GM18858 (cell line): ENCODE data around the gene SPPL2B.

ENCODE experiments used
- ATAC-seq: cut with Tn5 transposase; IDR thresholded peaks from one replicate; pipeline ENCODE4 v1.9.1; 2021; ENCODE audit not compliant: unreplicated experiment

SPPL2B gene

DNA sequence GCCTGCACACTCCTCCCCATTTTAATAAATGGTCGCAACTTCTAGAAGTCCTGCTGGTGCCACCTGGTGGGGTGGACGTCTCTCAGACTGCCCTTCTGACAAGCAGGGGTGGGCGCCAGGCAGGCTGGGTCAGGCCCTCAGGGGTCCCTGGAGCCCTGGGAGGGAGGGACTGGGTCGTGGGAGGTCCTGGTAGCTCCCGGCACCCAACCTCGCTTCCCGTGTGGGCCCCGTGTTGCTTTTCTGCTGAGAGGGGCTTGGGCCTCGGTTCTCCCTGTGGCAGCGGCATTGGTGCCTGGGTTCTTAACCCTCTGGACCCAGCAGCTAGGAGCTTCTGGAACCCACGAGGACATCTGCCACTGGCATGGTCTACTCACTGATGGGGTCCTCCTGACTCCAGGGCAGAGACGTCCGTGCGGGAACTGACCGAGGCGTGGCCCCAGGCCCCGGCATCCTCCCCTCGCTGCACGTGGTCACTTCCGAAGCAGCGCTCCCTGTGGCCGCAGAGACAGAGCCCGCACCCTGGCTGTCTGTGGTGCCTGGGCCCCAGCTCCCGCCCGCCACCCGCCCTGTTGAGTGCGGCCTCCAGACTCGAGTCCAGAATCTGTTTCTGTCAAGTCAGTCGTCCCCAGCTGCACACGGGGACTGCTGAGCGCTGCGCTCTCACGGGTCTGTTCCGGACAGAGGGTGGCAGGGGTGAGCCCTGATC, 25.6 kb downstream of the SPPL2B start:
- ATAC-seq: no peak

DNA sequence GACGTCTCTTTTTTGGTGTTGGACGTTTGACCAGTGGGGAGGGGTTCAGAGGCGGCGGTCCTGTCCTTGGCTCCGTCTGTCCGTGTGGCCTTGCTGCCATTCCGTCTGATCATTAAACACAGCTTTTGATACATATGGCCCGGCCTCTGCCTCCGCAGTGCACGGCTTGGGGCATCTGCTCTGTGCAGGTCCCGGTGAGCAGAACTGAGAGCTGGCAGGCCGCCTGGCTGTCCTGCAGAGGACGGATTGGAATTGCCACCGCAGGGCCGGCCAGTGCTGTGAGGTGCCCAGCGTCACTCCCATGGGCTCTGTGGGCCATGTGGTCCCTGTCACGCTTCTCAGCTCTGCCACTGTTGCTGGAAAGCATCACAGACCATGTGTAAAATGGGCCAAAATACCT, 26.2 kb downstream of the SPPL2B start:
- no peak for ATAC-seq

DNA sequence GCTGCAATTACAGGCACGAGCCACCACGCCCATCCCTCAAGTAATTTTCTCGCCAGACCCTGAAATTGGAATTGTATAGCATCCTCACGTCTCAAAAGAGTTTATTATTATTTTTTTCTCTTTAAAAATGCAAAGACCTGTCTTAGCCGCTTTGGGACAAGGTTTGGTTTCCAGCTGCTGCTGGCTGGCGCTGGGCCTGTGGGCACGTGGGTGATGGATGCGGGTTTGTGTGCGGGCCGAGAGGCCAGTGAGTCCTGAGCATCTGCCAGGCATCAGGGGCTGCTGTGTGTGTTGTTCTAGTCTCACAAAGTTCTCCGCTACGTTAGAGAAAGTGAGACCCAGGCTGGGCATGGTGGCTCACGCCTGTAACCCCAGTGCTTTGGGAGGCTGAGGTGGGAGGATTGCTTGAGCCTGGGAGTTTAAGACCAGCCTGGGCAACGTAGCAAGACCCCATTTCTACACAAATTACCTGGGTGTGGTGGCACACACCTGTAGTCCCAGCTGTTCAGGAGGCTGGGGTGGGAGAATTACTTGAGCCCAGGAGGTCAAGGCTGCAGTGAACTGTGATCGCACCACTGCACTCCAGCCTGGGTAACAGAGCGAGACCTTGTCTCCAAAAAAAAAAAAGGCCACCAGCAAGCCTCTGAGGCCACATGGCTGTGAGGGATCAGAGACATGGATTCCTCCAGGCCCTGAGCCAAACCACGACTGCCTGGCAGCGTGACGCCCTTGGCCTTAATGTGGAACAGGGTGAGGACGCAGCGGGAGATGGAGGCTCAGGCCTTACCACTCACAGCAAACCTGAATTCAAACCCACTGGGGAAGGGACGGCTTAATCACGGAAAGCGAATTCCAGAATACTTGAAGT, 26.9 kb downstream of the SPPL2B start:
- no peak for ATAC-seq

DNA sequence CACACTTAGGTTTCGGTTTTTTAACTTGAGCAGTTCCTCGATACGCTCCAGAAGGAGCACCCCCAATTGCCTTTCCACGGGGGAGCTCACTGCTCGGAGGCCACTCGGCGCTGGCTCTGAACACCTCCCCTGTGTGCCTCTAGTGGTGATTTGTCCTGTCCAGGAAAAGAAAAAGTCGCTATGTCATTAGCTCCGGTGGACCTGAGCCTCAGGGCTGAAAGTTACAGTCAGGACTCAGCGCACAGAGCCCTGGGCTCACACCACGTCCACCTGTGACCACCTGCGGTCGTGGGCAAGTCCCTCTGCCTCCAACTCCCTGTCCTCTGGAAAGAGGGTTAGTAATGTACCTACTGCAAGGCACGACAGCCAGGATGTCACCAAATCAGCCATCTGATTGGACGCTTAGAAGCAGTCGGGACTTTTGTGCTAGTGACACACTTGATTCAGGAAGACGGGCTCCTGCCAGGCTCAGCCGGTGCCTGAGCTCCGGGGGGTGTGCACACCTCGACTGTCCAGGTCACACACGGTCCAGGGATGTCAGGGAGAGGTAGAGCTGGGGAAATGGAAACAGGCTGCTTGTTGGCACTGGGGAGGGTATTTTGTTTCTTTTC, 27.7 kb downstream of the SPPL2B start:
- ATAC-seq: no peak

DNA sequence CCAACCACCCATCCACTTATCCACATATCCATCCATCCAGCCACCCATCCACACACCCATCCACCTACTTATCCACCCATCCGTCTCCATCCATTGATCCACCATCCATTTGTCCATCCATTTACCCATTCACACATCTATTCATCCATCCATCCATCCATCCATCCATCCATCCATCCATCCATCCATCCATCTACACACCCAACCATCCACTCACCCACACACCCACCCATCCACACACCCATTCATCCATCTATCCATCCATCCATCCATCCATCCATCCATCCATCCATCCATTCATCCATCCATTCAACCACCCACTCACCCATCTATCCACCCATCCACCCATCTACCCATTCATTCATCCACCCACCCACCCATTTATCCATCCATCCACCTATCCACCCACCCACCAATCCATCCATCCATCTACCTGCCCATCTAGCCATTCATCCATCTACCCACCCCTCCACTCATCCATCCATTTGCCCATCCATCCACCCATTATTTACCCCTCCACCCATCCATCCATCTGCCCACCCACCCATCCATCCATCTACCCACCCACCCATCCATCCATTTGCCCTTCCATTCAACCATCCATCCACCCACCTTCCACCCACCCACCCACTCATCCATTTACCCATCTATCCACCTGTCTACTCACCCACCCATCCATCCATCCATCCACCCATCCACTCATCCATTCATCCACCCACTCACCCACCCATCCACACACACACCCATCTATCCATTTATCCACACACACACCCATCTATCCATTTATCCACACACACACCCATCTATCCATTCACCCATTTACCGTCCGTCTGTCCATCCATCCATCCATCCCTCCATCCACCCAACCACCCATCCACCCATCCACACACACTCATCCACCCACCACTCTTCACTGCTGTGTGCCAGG, 29.1 kb downstream of the SPPL2B start:
- no peak for ATAC-seq

DNA sequence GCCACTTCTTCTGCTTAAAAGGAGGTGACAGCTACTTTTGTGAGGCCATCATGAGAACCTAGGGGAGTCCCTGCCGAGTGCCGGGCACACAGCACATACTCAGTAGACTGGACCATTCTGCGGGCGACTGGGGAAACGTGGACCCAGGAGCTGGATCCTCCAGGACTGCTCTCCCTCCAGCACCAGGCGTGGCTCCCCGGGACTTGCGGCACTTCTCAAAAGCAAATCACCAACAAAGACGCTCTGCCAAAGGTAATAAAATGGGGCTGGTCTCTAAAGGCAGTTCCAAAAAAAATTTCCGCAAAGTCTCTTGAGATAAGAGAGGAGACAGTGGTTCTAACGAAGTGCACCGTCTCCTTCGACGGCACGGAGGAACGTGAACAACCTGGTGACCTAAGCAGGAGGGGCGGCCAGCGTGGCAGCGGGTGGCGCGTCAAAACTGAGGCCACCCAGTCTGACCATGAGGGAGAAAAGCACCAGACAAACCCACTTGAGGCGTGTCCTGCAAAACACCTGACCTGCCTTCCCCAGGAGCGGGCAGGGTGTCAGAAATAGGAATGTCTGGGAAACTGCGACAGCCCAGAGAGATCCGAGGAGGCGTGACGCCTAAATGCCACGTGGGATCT, 30.2 kb downstream of the SPPL2B start:
- ATAC-seq: no peak

DNA sequence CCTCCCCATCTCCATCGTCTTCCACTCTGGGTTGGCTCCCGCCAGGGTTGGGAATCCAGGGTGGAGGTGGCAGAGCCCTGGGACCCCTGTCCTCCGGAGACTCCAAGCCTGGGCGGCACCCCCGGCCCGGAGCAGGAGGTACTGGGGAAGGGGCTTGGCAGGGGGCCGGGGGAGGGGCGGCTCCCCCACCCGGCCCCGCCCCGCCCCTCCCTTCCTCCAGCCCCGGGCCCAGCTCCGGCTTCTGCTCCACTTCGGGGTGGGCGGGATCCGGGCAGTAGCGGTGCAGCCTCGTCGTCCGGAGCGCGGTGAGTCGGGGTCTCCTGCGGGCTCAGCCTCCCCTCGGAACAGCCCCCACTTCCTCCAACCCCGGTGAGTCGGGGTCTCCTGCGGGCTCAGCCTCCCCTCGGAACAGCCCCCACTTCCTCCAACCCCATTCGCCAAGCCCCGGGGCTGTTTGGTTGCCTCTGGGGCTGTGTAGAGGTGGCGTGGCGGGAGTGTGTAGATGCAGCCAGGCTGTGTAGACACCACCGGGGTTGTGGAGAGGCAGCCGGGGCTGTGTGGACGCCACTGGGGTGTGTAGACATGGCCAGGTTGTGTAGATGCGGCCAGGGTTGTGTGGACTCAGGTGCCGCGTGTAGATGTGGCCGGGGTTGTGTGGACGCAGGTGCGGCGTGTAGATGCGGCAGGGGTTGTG, 31.7 kb downstream of the SPPL2B start, which contains the start of gene TMPRSS9:
TMPRSS9 (plus strand) TSS at position 274 of the 694 bp plus-strand sequence. CDS start 29,521 bp downstream, outside the sequence.
- no peak for ATAC-seq

DNA sequence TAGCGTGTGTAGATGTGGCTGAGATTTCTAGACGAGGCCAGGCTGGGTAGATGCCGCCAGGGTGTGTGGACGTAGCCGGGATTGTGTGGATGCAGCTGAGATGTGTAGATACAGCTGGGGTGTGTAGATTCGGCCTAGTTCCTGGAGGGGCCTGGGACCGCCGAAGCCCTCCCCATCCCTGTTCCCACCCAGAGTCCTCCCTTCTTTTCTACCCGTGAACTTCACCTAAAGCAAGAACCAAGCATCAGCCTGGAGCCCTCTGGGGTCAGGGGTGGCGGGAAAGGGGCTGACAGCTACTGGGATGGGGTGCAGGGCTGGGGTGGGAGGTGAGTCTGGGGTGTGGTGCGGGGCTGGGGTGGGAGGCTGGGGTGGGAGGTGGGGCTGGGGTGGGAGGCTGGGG, 32.3 kb downstream of the SPPL2B start:
- ATAC-seq: no peak

DNA sequence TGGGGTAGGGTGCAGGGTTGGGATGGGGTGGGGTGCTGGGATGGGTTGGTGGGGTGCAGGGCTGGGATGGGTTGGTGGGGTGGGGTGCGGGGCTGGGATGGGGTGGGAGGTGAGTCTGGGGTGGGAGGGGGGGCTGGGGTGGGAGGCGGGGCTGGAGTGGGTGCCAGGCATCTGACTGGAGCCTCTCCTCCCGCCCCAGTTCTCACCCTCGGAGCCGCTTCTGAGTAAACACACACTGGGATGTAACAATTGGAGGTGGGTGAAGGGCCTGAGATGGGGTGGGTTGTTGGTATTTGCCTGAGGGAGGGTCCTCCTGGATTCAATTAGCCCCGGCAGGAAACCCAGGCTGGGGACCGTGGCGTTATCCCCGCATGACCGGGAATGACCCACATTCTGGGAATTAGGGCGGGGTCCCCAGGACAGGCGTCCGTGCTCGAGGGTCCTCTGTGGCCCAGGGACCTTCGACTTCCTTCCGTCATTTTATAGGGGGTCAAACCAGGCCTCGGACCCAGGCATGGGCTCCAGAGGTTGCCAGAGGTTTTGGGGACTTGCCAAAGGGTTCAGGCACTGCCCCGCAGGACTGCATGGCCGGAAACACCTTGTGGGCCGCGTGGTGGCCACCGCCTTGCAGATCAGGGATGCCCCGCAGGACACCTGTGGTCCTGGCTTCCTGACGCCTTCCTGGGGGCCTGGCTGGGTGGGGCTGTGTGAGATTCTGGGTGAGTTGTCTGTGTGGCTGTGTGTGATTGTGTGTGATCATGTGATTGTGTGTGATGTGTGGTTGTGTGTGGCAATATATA, 33.0 kb downstream of the SPPL2B start:
- no peak for ATAC-seq

DNA sequence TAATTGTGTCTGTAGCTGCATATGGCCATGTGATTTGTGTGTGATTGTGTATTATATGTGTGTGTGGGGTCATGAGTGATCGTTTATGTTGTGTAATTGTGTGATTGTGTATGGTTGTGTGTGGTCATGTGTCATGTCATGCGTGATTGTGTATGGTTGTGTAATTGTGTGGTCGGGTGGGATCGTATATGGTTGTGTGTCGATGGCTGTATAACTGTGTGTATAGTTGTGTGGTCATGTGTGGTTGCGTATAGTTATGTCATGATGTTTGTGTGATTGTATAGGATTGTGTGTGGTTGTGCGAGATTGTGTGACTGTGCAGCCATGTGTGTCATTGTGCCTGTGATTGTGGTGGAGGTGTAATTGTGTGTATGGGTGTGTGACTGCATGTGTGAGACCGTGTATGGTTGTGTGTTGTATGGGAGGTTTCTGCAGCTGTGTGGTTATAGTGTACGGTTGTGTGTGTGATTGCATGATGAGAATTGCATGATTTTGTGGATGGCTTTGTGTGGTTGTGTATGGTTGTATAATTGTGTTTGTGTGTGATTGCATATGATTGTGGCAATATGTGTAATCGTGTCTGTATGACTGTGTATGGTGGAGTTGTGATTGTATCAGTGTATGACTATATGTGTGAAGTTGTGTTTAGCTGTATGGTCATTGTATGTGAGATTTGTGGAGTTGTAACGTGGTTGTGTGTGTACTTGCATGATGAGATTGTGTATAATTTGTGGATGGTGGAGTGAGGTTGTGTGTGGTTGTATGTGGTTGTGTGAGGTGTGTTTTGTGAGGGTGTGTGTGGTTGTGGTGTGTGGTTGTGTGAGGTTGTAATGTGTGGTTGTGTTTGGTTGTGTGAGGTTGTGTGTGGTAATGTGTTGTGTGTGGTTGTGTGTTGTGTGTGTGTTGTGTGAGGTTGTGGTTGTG, 33.8 kb downstream of the SPPL2B start:
- ATAC-seq: no peak

DNA sequence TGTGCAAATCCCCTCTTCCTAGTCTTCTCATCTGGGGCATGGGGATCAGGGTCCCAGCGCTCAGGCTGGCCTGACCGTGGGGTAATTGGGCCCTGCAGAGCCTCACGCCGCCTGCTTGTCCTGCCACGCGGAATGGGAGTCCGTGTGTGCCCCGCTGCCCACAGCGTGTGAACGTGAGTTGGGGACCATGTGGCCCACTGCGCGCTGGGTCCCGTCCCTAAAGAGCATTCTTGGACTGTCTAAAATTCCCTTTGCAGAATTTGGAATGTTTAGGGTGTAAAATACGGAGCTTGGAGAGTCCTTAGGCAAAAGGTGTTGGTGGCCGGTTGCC, 34.5 kb downstream of the SPPL2B start:
- no peak for ATAC-seq

DNA sequence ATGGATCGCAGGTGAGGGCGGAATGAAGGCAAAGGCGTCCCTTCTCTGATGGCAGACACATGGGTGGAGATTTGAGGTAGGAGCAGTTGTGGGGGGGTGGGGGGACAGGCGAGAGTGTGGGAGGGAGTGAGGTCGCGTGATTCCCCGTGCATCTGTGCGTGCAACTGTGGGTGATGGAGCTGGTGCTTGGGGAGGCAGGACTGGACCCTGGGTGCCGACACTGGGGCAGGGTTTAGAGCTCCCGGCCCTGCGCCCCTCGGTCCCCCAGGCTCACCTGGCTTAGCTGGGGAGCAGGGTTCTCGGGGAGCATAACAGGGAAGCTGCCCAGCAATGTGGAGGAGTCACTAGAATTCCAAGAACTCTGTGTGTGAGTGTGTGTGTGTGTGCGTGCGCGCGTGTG, 34.9 kb downstream of the SPPL2B start:
- no peak for ATAC-seq

DNA sequence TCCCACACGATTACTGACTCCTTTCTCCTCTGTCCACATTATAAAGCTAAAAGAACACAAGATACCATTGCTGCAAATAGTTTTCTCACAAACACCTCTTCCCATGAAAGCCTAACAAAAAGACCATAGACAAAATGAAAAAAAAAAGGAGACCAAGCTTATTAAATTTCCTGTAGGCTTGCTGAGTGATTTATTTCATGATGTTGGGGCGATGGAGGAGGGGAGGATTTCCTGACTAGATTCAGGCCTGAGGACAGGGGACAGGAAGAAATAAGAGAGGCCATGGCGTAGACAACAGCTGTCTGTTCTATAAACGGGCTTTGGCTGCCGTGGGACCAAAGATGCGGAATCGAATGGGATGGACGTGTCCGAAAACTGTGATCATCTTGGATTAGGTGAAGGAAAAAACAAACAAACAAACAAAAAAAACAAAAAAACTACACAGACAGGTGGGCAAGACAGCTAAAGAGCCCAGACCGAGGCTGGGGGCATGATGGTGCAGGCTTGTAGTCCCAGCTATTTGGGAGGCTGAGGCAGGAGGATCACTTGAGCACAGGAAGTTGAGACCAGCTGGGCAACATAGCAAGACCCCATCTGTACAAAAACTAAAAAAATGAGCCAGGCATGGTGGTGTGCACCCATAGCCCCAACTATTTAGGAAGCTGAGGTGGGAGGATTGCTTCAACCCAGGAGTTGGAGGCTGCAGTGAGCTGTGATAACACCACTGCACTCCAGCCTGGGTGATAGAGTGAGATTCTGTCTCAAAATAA, 36.9 kb downstream of the SPPL2B start:
- no peak for ATAC-seq

DNA sequence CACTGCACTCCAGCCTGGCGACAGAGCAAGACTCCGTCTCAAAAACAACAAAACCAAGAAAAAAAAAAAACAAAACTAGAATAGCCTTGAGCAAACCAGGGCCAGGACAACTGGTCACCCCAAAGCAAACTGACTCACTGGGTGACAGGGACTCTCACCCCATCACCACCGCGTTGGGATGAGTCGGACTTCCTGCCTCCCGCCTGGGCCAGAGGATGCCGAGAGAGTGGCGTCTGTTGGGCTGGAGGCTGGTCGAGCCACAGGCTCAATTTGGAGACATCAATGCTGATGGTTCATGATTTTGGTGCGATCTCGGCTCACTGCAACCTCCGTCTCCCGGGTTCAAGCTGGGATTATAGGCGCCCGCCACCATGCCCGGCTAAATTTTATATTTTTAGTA, 43.2 kb downstream of the SPPL2B start:
- no peak for ATAC-seq

DNA sequence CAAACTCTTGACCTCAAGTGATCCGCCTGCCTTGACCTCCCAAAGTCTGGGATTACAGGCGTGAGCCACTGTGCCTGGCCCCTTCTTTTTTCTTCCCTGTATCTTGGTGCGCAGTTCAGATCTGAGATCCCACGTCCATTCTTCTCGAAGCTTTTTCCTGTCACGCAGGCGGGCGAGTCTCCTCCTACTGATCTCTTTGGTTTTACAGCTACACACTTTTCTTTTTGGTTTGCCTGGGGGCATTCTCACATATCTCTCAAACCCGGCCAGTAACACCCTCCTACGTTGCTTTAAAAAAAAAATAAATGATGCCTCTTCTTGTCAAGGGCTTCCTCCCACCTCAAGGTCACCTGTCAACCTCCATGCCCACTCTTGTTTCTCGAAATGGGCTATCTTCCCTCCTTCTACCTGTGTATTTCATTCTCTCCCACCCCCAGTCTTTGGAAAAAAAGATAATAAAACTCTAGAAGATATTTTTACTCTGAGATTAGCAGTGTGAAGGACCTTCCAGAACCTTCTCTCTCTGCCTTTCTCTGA, 43.7 kb downstream of the SPPL2B start:
- no peak for ATAC-seq

DNA sequence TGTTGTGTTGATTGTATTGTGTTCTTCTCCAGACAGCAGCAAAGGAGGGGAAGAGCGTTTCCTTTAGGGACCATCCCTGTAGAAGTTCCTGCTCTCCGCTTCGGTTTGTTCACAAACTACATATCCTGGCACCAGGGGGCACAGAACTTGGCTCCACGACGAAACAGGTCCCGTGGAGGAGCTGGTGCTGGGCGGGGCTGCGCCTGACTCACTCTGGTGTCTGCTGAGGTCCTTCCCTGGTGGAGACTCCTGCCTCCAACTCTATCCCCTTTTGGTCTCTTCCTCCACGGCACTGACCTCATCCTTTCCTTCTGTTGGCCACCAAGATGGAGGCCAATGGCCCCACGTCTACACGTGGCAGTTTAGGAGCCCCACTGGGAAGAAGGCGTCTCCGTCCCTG, 46.3 kb downstream of the SPPL2B start:
- ATAC-seq: no peak
